Uterus (tissue), 2 donors: Measurements from ENCODE around the gene GRK3.

Experiments used
- POLR2A ChIP-seq, 2 donors: fragments of 450-650 bp; IDR thresholded peaks; one replicate each; pipeline ENCODE4 v1.6.1; 2016; ENCODE audit warnings: antibody characterized with exemption in 2 of 2, mild to moderate bottlenecking in 1 of 2, moderate library complexity in 1 of 2
- TF ChIP-seq, protein P1 (sequence below), 4 experiments: fragments of 200-600 bp in 2 of 4; fragments of 450-650 bp in 2 of 4; sonication (generic) in 2 of 4; IDR thresholded peaks; one replicate each; pipeline ENCODE4 v1.5.1; 2016 to 2019; ENCODE audit warnings: antibody characterized with exemption in 4 of 4, mild to moderate bottlenecking in 2 of 4, moderate library complexity in 1 of 4

DNA sequence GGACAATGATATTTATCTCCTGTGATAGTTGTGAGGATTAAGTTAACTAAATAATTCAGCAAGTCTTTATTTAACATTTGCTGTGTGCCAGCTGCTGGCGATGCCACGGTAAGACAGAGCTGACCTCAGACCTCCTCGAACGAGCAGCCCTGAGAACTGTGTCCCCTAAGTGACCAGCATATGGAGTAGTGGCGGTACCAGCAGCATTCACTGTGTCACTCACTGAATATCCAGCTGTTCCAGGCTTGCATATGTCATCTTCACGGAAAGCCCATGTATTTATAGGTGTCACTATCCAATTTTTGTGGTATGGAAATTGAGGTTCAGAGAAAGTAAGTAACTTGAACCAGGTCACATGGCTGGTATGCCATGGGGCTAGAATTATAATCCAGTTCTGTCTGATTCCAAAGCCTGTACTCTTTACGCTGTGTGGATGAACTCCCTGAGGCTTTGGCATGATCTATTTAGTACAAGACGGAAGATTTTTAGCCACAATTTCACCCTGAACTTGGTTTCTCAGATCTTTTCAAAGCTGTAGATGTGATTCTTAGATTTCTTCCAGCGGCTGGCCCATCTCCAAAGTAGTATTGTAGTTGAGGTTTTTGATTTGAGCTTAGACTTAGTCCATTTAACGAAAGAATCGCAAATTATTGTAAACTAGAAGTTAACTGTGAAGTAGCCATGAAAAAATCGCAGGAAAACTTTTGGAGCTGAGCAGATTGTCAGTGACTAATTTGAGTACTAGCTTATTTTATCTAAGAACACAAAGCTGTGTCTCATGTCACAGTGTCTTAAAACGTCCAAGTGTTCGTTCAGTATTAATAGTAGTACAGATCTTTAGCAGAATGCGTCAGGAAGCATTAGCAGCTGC, 128.2 kb downstream of the GRK3 start:
- TF ChIP-seq, protein P1, sequence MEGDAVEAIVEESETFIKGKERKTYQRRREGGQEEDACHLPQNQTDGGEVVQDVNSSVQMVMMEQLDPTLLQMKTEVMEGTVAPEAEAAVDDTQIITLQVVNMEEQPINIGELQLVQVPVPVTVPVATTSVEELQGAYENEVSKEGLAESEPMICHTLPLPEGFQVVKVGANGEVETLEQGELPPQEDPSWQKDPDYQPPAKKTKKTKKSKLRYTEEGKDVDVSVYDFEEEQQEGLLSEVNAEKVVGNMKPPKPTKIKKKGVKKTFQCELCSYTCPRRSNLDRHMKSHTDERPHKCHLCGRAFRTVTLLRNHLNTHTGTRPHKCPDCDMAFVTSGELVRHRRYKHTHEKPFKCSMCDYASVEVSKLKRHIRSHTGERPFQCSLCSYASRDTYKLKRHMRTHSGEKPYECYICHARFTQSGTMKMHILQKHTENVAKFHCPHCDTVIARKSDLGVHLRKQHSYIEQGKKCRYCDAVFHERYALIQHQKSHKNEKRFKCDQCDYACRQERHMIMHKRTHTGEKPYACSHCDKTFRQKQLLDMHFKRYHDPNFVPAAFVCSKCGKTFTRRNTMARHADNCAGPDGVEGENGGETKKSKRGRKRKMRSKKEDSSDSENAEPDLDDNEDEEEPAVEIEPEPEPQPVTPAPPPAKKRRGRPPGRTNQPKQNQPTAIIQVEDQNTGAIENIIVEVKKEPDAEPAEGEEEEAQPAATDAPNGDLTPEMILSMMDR (IDR thresholded peaks at IDR 0.05) = no peak
- no peak for TF ChIP-seq POLR2A (IDR thresholded peaks at IDR 0.05)
